OCI-LY1 (cell line): ENCODE results near the gene USP10.

Experiments
- H2AFZ ChIP-seq: fragments of 200-600 bp; sonication (generic), shearing (Covaris generic); 2 replicates; pipeline ENCODE4 v1.6.0; 2014; ENCODE audit warnings: antibody characterized with exemption, mild to moderate bottlenecking, low read length
- H3F3A ChIP-seq: fragments of 200-600 bp; sonication (generic), shearing (Covaris generic); 2 replicates; pipeline ENCODE4 v1.6.0; 2014; ENCODE audit warnings: mild to moderate bottlenecking, antibody characterized with exemption, low read length, moderate library complexity; ENCODE audit not compliant: insufficient read depth
- H3K27ac ChIP-seq: fragments of 200-600 bp; sonication (generic); 2 replicates; pipeline ENCODE4 v1.5.1; 2014; ENCODE audit warnings: low read length, mixed run types, mild to moderate bottlenecking, low read depth; ENCODE audit not compliant: poor library complexity, severe bottlenecking
- H3K27me3 ChIP-seq: fragments of 200-600 bp; sonication (generic); 2 replicates; pipeline ENCODE4 v1.6.0; 2014; ENCODE audit warnings: antibody characterized with exemption, mild to moderate bottlenecking, low read length, moderate library complexity; ENCODE audit not compliant: insufficient read depth
- H3K36me3 ChIP-seq: fragments of 200-600 bp; sonication (generic); 2 replicates; pipeline ENCODE4 v1.6.1; 2014; ENCODE audit warnings: mild to moderate bottlenecking, antibody characterized with exemption, low read length, moderate library complexity, mixed read lengths; ENCODE audit not compliant: insufficient read depth
- H3K4me1 ChIP-seq: fragments of 200-600 bp; sonication (generic); 2 replicates; pipeline ENCODE4 v1.5.1; 2014; ENCODE audit warnings: mild to moderate bottlenecking, low read length, moderate library complexity; ENCODE audit not compliant: insufficient read depth, severe bottlenecking
- H3K4me2 ChIP-seq: fragments of 200-600 bp; sonication (generic), shearing (Covaris generic); 2 replicates; pipeline ENCODE4 v1.6.1; 2014; ENCODE audit warnings: low read length
- H3K4me3 ChIP-seq: fragments of 200-600 bp; sonication (generic); 2 replicates; pipeline ENCODE4 v1.5.1; 2014; ENCODE audit warnings: low read length, low read depth, mild to moderate bottlenecking, mixed read lengths; ENCODE audit not compliant: poor library complexity, severe bottlenecking
- H3K79me2 ChIP-seq: fragments of 200-600 bp; shearing (Covaris generic); 2 replicates; pipeline ENCODE4 v1.6.1; 2016; ENCODE audit warnings: mixed run types, low read length, mixed read lengths; ENCODE audit not compliant: insufficient read depth
- H3K9ac ChIP-seq: fragments of 200-600 bp; sonication (generic), shearing (Covaris generic); 2 replicates; pipeline ENCODE4 v1.6.1; 2014; ENCODE audit warnings: mild to moderate bottlenecking, low read length, mixed read lengths
- H3K9me2 ChIP-seq: fragments of 200-600 bp; sonication (generic), shearing (Covaris generic); 2 replicates; pipeline ENCODE4 v1.6.1; 2014; ENCODE audit warnings: low read depth, mild to moderate bottlenecking, low read length, mixed read lengths
- H3K9me3 ChIP-seq: fragments of 200-600 bp; shearing (Covaris generic); 2 replicates; pipeline ENCODE4 v1.6.1; 2014; ENCODE audit warnings: low read length, mixed read lengths
- H4K20me1 ChIP-seq: fragments of 200-600 bp; sonication (generic), shearing (Covaris generic); 2 replicates; pipeline ENCODE4 v1.6.0; 2016; ENCODE audit warnings: mild to moderate bottlenecking, low read length; ENCODE audit not compliant: insufficient read depth
- EZH2 ChIP-seq: fragments of 200-600 bp; sonication (generic), shearing (Covaris generic); IDR thresholded peaks from 2 replicates; pipeline ENCODE4 v1.8.0; 2017; ENCODE audit warnings: borderline replicate concordance, mixed run types, mild to moderate bottlenecking, antibody characterized with exemption, low read length, moderate library complexity, mixed read lengths
- TF ChIP-seq, protein P1 (sequence below): fragments of 200-600 bp; sonication (generic), shearing (Covaris generic); IDR thresholded peaks from 2 replicates; pipeline ENCODE4 v1.5.1; 2017; ENCODE audit warnings: mild to moderate bottlenecking, antibody characterized with exemption, low read length, moderate library complexity, mixed read lengths

USP10 gene

DNA sequence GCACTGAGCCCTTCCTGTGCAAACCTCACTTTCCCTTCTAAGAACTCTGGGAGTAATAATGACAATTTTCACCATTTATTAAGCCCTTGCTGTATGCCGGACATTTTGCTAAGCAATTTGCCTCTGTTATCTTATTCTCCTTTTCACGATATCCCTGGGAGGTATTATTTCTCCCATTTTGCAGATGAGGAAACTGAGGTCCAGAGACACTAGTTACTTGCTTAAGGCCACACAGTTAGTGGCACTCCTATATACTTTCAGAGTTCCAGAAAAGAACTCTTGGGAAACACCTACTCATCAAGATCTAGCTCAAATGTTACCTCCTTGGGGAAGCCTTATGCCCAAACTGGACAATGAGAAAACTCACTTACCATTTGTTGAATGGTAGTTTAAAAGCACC is 4.8 kb upstream of the USP10 start:
- Histone ChIP-seq H3K4me2 (no peak overlapping the region), H3F3A (no peaks in the 10 kb centered on the region), H3K79me2 (no peaks in the 10 kb centered on the region), H3K4me3 (no peak overlapping the region), H4K20me1 (no peaks in the 10 kb centered on the region), H3K9me2 (no peaks in the 10 kb centered on the region), H3K36me3 (no peaks in the 10 kb centered on the region), H2AFZ (no peak overlapping the region), H3K4me1 (peaks cover 7% of the 10 kb centered on the region), H3K27me3 (no peaks in the 10 kb centered on the region), H3K9me3 (no peaks in the 10 kb centered on the region), H3K9ac (no peak overlapping the region), H3K27ac (no peak overlapping the region)
- TF ChIP-seq EZH2, result no peak

GRCh38 chr16:84699147-84699711 is 571 bp upstream of the USP10 start:
- H3K27me3 ChIP-seq, result no peaks in the 10 kb centered on the region
- H3F3A ChIP-seq, result no peaks in the 10 kb centered on the region
- TF ChIP-seq, protein P1, sequence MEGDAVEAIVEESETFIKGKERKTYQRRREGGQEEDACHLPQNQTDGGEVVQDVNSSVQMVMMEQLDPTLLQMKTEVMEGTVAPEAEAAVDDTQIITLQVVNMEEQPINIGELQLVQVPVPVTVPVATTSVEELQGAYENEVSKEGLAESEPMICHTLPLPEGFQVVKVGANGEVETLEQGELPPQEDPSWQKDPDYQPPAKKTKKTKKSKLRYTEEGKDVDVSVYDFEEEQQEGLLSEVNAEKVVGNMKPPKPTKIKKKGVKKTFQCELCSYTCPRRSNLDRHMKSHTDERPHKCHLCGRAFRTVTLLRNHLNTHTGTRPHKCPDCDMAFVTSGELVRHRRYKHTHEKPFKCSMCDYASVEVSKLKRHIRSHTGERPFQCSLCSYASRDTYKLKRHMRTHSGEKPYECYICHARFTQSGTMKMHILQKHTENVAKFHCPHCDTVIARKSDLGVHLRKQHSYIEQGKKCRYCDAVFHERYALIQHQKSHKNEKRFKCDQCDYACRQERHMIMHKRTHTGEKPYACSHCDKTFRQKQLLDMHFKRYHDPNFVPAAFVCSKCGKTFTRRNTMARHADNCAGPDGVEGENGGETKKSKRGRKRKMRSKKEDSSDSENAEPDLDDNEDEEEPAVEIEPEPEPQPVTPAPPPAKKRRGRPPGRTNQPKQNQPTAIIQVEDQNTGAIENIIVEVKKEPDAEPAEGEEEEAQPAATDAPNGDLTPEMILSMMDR, result no peak
- TF ChIP-seq EZH2, result no peak
- H3K79me2 ChIP-seq, result peaks cover 41% of the 10 kb centered on the region
- H3K4me1 ChIP-seq, result peaks cover 38% of the 10 kb centered on the region
- H3K9me2 ChIP-seq, result no peaks in the 10 kb centered on the region
- H2AFZ ChIP-seq, result peak overlapping the region; percentile 83; the same call in 1 of the 2 replicates
- H3K9ac ChIP-seq, result peak overlapping the region; percentile 90
- no peaks in the 10 kb centered on the region for H3K36me3 ChIP-seq
- peak overlapping the region; percentile 97 for H3K4me2 ChIP-seq
- no peaks in the 10 kb centered on the region for H4K20me1 ChIP-seq
- H3K27ac ChIP-seq, result no peak overlapping the region
- no peaks in the 10 kb centered on the region for H3K9me3 ChIP-seq
- peak overlapping the region; percentile 75 for H3K4me3 ChIP-seq

- H3K27ac ChIP-seq, result peak overlapping the region; percentile 59
- H3K4me1 ChIP-seq, result peaks cover 49% of the 10 kb centered on the region
- H3K79me2 ChIP-seq, result peaks cover 55% of the 10 kb centered on the region
- peak overlapping the region; percentile 75 for H3K4me3 ChIP-seq
- no peak overlapping the region for H2AFZ ChIP-seq
- peaks cover 5% of the 10 kb centered on the region; the same call in 1 of the 2 replicates for H3K36me3 ChIP-seq
- no peaks in the 10 kb centered on the region for H3F3A ChIP-seq
- TF ChIP-seq, protein P1, result no peak
- TF ChIP-seq EZH2, result no peak
- no peaks in the 10 kb centered on the region for H3K9me3 ChIP-seq
- peak overlapping the region; percentile 88 for H3K9ac ChIP-seq
- H4K20me1 ChIP-seq, result no peaks in the 10 kb centered on the region
- no peaks in the 10 kb centered on the region for H3K9me2 ChIP-seq
- peak overlapping the region; percentile 95 for H3K4me2 ChIP-seq
- H3K27me3 ChIP-seq, result no peaks in the 10 kb centered on the region
Measured at GRCh38 chr16:84700446-84701300, 873 bp downstream of the USP10 start.
